HG02642 (cell line): Measurements from ENCODE around the gene CELF1.

Experiments used
- ATAC-seq: cut with Tn5 transposase; IDR thresholded peaks from one replicate; pipeline ENCODE4 v1.9.1; 2021; ENCODE audit warnings: mild to moderate bottlenecking; ENCODE audit not compliant: unreplicated experiment, poor library complexity

Gene CELF1

GRCh38 chr11:47495011-47495855 is 57.7 kb downstream of the CELF1 start:
- ATAC-seq: no peak

- no peak for ATAC-seq
These were observed 63.6 kb downstream of the CELF1 start for GRCh38 chr11:47489395-47489755.

GRCh38 chr11:47488674-47489394 is 64.1 kb downstream of the CELF1 start:
- no peak for ATAC-seq

- ATAC-seq: no peak
These were observed 64.8 kb downstream of the CELF1 start for GRCh38 chr11:47488111-47488510.

DNA sequence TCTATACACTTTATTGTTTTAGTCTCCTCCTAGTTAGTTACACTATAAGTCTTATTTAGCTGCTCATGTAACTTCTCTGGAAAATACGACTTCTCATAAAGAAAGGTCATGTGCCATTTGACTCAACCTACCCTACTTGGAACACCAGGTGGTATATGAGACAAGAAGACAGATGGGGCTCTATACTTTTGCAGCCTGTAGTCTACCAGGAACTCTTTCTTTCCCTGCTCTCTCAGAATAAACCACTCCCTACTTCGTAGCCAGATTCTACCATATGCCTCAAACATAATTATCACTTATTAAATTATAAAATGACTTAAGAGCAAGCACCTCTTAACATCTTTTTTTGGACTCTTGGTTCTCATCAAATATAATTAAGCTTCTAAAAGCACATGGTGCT is 65.5 kb downstream of the CELF1 start:
- ATAC-seq: no peak

- ATAC-seq: no peak
These were observed 67.8 kb downstream of the CELF1 start for GRCh38 chr11:47485107-47485506.

DNA sequence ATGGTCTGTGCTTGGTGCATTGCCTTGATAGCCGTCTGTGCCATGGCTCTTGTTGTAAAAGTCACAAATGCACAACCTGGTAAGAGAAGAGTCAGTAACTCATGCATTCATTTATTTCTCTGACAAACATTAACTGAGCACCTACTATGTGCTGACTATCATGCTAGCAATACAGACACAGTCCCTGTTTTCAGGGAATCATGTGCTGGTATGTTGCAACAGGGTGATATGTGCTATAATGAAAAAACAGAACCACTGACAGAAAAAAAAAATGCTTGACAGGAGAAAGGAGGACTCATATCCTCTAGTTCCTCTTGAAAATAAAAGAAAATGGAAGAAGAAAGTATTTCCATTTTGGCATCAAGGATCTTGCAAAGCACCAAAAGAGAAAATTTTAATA is 69.5 kb downstream of the CELF1 start:
- ATAC-seq: no peak

- ATAC-seq: no peak
These were observed 72.2 kb downstream of the CELF1 start for GRCh38 chr11:47480762-47481161.

- no peak for ATAC-seq
These were observed 74.1 kb downstream of the CELF1 start for GRCh38 chr11:47478651-47479329.

DNA sequence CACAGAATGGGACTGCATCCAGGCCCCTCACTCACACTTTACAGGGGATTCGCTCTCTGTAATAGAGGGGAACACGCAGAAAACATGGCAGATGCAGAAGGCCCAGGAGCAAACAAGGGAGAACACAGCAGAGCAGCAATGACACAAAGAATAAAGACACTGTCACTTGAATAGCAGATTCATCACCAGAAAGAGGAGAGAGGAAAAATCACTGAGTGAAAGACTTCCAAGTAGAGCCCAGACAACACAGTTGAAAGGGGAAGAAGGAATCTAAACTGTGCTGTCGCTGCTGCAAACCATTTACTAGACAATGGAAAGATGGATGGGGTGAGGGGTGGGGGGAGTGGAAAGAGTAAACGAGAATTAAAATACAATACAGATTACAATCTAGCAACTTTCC is 75.2 kb downstream of the CELF1 start:
- no peak for ATAC-seq

- no peak for ATAC-seq
These were observed 75.6 kb downstream of the CELF1 start for GRCh38 chr11:47477323-47477722.

DNA sequence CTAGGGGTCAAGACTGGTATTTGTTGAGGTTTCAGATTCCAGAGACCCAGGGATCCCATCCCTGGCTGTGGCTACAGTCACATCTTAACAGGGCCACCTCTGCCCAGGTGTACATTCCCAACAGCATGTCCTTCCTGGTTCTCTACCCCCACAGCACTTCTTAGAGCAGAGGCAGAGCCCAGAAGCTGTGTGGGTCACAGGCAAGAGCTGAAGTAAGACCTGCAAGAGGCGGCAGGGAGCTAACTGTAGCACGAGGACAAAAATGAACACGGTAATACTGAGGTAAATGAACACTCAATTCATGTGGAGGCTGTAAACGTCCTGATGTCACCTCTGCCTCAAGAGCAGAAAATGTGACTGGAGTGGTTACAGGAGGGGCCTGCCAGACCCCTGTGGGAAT is 82.3 kb downstream of the CELF1 start:
- ATAC-seq: no peak

GRCh38 chr11:47469361-47470179 is 83.4 kb downstream of the CELF1 start:
- ATAC-seq: no peak

GRCh38 chr11:47468598-47469214 is 84.2 kb downstream of the CELF1 start:
- ATAC-seq: no peak

DNA sequence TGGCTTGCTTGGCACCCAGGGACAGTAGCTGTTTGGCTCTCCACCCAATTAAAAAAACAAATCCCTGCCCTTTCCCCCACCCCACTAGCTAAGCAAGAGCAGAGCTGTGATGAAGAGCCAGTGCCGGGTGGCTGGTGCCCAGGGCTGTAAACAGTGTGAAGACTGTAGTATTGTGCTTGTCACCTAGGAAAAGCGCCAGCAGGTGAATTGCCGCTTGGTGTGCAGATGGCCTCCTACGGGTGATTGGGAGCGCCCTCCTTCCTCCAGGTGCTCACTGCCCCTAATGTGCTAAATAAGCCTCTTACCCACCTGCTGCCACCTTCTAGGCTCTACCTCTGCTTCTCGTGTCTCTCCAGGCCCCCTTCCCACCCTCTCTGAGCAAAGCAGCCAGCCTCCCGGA is 85.6 kb downstream of the CELF1 start:
- no peak for ATAC-seq

DNA sequence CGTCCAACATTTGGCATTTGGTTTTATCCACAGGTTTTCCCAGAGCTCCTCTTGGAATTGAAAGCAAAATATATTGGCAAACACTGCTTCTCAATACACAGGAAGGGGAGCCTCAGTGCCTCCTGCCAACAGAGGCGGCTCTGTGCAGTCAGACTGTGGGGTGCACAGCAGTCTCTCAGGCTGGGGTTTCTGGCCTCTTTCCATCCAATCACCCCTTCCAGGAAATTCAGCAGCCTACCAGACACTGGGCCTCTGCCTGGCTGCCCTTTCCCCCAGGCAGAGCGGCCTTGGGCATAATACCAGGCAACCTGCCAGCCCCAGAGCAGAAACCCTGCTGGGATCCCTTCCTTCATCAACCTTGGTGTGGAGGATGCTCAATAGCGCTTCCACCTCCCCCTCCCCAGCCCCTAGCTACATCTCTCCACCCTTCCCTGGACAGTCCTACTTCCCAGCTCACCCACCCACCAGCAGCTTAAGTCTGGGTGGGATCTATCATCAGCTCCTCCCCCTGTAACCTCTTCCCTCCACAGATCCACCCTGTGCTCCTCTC is 86.2 kb downstream of the CELF1 start:
- no peak for ATAC-seq

DNA sequence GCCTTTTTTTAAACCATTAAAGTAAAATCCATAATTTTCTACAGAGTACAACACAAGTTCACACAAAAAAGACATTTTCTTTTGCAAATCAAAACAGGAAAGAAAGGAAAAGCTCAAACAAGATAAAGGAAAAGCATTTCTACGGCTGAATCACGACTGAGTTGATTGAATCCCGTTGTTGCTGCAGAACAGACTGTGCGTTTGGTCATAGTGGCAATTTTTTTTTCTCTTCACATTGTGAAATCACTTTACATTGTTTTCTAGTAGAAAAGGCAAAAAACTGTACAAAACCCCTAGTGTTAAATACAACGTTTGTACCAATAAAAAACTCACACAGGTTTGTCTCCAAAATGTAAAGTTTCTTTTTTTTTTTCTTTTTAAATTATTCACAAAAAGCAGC is 86.7 kb downstream of the CELF1 start:
- no peak for ATAC-seq

DNA sequence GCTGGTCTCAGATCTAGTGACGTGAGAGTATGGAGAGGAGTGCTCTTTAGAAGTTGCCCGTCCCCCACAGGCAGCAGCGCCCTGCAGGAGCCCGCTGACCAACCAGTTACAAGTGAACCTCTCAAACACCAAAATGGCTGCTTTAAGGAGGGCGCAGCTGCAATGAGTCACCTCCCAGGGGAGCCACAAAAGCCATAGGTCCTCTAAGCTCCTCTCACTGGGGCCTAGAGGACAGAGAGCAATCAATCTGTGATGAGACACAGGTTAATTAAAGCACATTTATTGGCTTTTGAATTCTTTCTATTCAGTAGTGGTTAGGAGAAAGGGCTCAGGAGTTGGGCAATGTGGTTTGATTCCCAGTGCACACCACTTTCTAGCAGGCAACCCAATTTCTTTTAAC is 88.4 kb downstream of the CELF1 start:
- no peak for ATAC-seq

- no peak for ATAC-seq
These were observed 91.1 kb downstream of the CELF1 start for GRCh38 chr11:47461876-47462275.
